Loucy (cell line): ENCODE data around the gene PEAK1.
A peak's percentile ranks its signal among the peaks of the same experiment; 100 is the strongest.

Experiments
- H2AFZ ChIP-seq: fragments of 200-600 bp; sonication (generic); 2 replicates; pipeline ENCODE4 v1.6.0; 2016; ENCODE audit warnings: antibody characterized with exemption, mild to moderate bottlenecking, low read length, moderate library complexity
- H3F3A ChIP-seq: fragments of 200-600 bp; 2 replicates; pipeline ENCODE4 v1.6.0; 2016; ENCODE audit warnings: antibody characterized with exemption, low read depth, mild to moderate bottlenecking
- H3K27me3 ChIP-seq: fragments of 200-600 bp; sonication (generic); 2 replicates; pipeline ENCODE4 v1.6.1; 2014; ENCODE audit warnings: low read length, mild to moderate bottlenecking; ENCODE audit not compliant: insufficient read depth, poor library complexity, severe bottlenecking
- H3K36me3 ChIP-seq: fragments of 200-600 bp; sonication (generic); 2 replicates; pipeline ENCODE4 v1.6.1; 2016; ENCODE audit warnings: low read length; ENCODE audit not compliant: insufficient read depth
- H3K4me1 ChIP-seq: fragments of 200-600 bp; sonication (generic); 2 replicates; pipeline ENCODE4 v1.5.1; 2014; ENCODE audit warnings: low read length, mild to moderate bottlenecking; ENCODE audit not compliant: insufficient read depth, poor library complexity, severe bottlenecking
- H3K4me2 ChIP-seq: fragments of 200-600 bp; sonication (generic); 2 replicates; pipeline ENCODE4 v1.6.0; 2014; ENCODE audit warnings: antibody characterized with exemption, low read length, low read depth, mild to moderate bottlenecking; ENCODE audit not compliant: poor library complexity, severe bottlenecking
- H3K4me3 ChIP-seq: fragments of 200-600 bp; sonication (generic); 2 replicates; pipeline ENCODE4 v1.5.1; 2014; ENCODE audit warnings: low read length, mild to moderate bottlenecking, mixed read lengths; ENCODE audit not compliant: poor library complexity, severe bottlenecking
- H3K79me2 ChIP-seq: fragments of 200-600 bp; sonication (generic); 2 replicates; pipeline ENCODE4 v1.6.1; 2014; ENCODE audit warnings: low read length; ENCODE audit not compliant: insufficient read depth
- H3K9ac ChIP-seq: fragments of 200-600 bp; sonication (generic); 2 replicates; pipeline ENCODE4 v1.6.0; 2014; ENCODE audit warnings: mild to moderate bottlenecking, low read depth, low read length, moderate library complexity; ENCODE audit not compliant: poor library complexity, severe bottlenecking
- H3K9me2 ChIP-seq: fragments of 200-600 bp; sonication (generic); replicated peaks from 2 replicates; pipeline ENCODE4 v1.6.1; 2016; ENCODE audit warnings: low read depth, low read length, mixed read lengths
- H3K9me3 ChIP-seq: fragments of 200-600 bp; sonication (generic); 2 replicates; pipeline ENCODE4 v1.6.1; 2014; ENCODE audit warnings: mild to moderate bottlenecking, antibody characterized with exemption, low read length, low read depth; ENCODE audit not compliant: insufficient read depth
- H4K20me1 ChIP-seq: fragments of 200-600 bp; sonication (generic); 2 replicates; pipeline ENCODE4 v1.6.0; 2014; ENCODE audit warnings: antibody characterized with exemption, low read length, mild to moderate bottlenecking; ENCODE audit not compliant: insufficient read depth, poor library complexity, severe bottlenecking
- CTCF ChIP-seq: fragments of 200-600 bp; sonication (generic); conservative IDR thresholded peaks from 2 replicates; pipeline ENCODE4 v1.5.1; 2014; ENCODE audit warnings: mild to moderate bottlenecking, antibody characterized with exemption, low read length
- EZH2phosphoT487 ChIP-seq: fragments of 200-600 bp; IDR thresholded peaks from 2 replicates; pipeline ENCODE4 v1.6.1; 2018; ENCODE audit warnings: antibody characterized with exemption, mild to moderate bottlenecking, moderate library complexity, borderline replicate concordance

Gene PEAK1

GRCh38 chr15:77311618-77312398 lies 108.1 kb downstream of the PEAK1 start:
- Histone ChIP-seq H3K9me2 (no peaks in the 10 kb centered on the region), H2AFZ (no peak overlapping the region), H3K36me3 (no peaks in the 10 kb centered on the region), H3K4me2 (no peak overlapping the region), H3K4me3 (no peak overlapping the region), H3K79me2 (0 out of 2 replicates have a peak, but pooled peaks cover 3% of the 10 kb centered on the region), H3K27me3 (no peaks in the 10 kb centered on the region), H3K9ac (no peak overlapping the region), H3F3A (no peaks in the 10 kb centered on the region), H3K9me3 (no peaks in the 10 kb centered on the region), H4K20me1 (peaks cover 5% of the 10 kb centered on the region), H3K4me1 (peaks cover 31% of the 10 kb centered on the region)
- peak; percentile 29; the same call in 1 of the 2 replicates for TF ChIP-seq CTCF
- TF ChIP-seq EZH2phosphoT487: no peak

GRCh38 chr15:77311020-77311419 lies 108.9 kb downstream of the PEAK1 start:
- peaks cover 38% of the 10 kb centered on the region for H3K4me1 ChIP-seq
- H3K9ac ChIP-seq: no peak overlapping the region
- 0 out of 2 replicates have a peak, but pooled peaks cover 3% of the 10 kb centered on the region for H3K79me2 ChIP-seq
- no peaks in the 10 kb centered on the region for H3K36me3 ChIP-seq
- H3K9me3 ChIP-seq: no peaks in the 10 kb centered on the region
- no peak overlapping the region for H2AFZ ChIP-seq
- TF ChIP-seq CTCF: no peak
- no peak for TF ChIP-seq EZH2phosphoT487
- H4K20me1 ChIP-seq: peaks cover 5% of the 10 kb centered on the region
- no peak overlapping the region for H3K4me2 ChIP-seq
- no peaks in the 10 kb centered on the region for H3K27me3 ChIP-seq
- no peaks in the 10 kb centered on the region for H3F3A ChIP-seq
- H3K9me2 ChIP-seq: no peaks in the 10 kb centered on the region
- no peak overlapping the region for H3K4me3 ChIP-seq

- Histone ChIP-seq H3K4me3 (no peak overlapping the region), H3K9ac (no peak overlapping the region), H3K79me2 (0 out of 2 replicates have a peak, but pooled peaks cover 3% of the 10 kb centered on the region), H3K36me3 (no peaks in the 10 kb centered on the region), H3K9me3 (no peaks in the 10 kb centered on the region), H3K27me3 (no peaks in the 10 kb centered on the region), H4K20me1 (peaks cover 5% of the 10 kb centered on the region), H3K9me2 (no peaks in the 10 kb centered on the region), H3F3A (no peaks in the 10 kb centered on the region), H3K4me1 (peaks cover 41% of the 10 kb centered on the region), H3K4me2 (no peak overlapping the region), H2AFZ (no peak overlapping the region)
- no peak for TF ChIP-seq CTCF
- TF ChIP-seq EZH2phosphoT487: no peak
Measured at GRCh38 chr15:77309392-77309791, 110.5 kb downstream of the PEAK1 start.
